HepG2 (cell line): ENCODE data around the gene GADD45B. TPM values are rescaled to one million over a fixed set of nuclear protein-coding genes. Genes with fewer than 3 reads are reported as not detected.

Source experiments
- DNMT1 ChIP-seq: sonication (generic); formaldehyde crosslinking; IDR thresholded peaks from 2 replicates; pipeline ENCODE4 v1.5.1; 2020; ENCODE audit warnings: mild to moderate bottlenecking, missing genetic modification reagents
- MED8 ChIP-seq: sonication (generic); formaldehyde crosslinking; IDR thresholded peaks from 2 replicates; pipeline ENCODE4 v1.8.1; 2023; ENCODE audit warnings: mild to moderate bottlenecking, missing genetic modification reagents; ENCODE audit not compliant: insufficient replicate concordance
- NONO ChIP-seq, 2 experiments: fragments of 450-650 bp in 1 of 2; sonication (generic) in 1 of 2; formaldehyde crosslinking in 1 of 2; IDR thresholded peaks in 1 of 2; conservative IDR thresholded peaks in 1 of 2; 2 replicates each; pipeline versions ENCODE4 v1.6.1 to v1.8.0; 2017 to 2022; ENCODE audit warnings: mild to moderate bottlenecking in 1 of 2, missing genetic modification reagents in 1 of 2, moderate library complexity in 1 of 2
- NPAS2 ChIP-seq: sonication (generic); formaldehyde crosslinking; IDR thresholded peaks from 2 replicates; pipeline ENCODE4 v1.8.0; 2022; ENCODE audit warnings: mild to moderate bottlenecking, missing genetic modification reagents, borderline replicate concordance
- PHF5A ChIP-seq: IDR thresholded peaks from one replicate; pipeline ENCODE4 v1.6.1; 2018; ENCODE audit warnings: low read depth, missing genetic modification reagents; ENCODE audit not compliant: unreplicated experiment
- SMAD9 ChIP-seq: sonication (generic); formaldehyde crosslinking; IDR thresholded peaks from 2 replicates; pipeline ENCODE4 v1.5.1; 2020; ENCODE audit warnings: mild to moderate bottlenecking, missing genetic modification reagents
- TAF15 ChIP-seq: fragments of 200-400 bp; formaldehyde crosslinking; IDR thresholded peaks from one replicate; pipeline ENCODE4 v1.6.1; 2018; ENCODE audit warnings: mild to moderate bottlenecking, low read depth, low read length; ENCODE audit not compliant: poor library complexity, severe bottlenecking
- TBL1XR1 ChIP-seq: fragments of 150-350 bp; IDR thresholded peaks from 2 replicates; pipeline ENCODE4 v1.6.1; 2014; ENCODE audit warnings: borderline replicate concordance, low read length; ENCODE audit not compliant: partially characterized antibody
- WIZ ChIP-seq: sonication (generic); formaldehyde crosslinking; IDR thresholded peaks from 2 replicates; pipeline ENCODE4 v1.5.1; 2020; ENCODE audit warnings: mild to moderate bottlenecking, missing genetic modification reagents
- ZKSCAN1 ChIP-seq: fragments of 150-350 bp; IDR thresholded peaks from 2 replicates; pipeline ENCODE4 v1.6.1; 2014; ENCODE audit warnings: low read length
- ZNF766 ChIP-seq: sonication (generic); formaldehyde crosslinking; IDR thresholded peaks from 2 replicates; pipeline ENCODE4 v1.5.0; 2020; ENCODE audit warnings: missing genetic modification reagents, borderline replicate concordance
- ZNF816 ChIP-seq: sonication (generic); formaldehyde crosslinking; IDR thresholded peaks from 2 replicates; pipeline ENCODE4 v1.8.0; 2022; ENCODE audit warnings: missing genetic modification reagents, mild to moderate bottlenecking, borderline replicate concordance
- ZNF879 ChIP-seq: sonication (generic); formaldehyde crosslinking; IDR thresholded peaks from 2 replicates; pipeline ENCODE4 v1.8.1; 2023; ENCODE audit warnings: missing genetic modification reagents
- ZSCAN21 ChIP-seq: sonication (generic); formaldehyde crosslinking; IDR thresholded peaks from 2 replicates; pipeline ENCODE4 v1.8.0; 2022; ENCODE audit warnings: mild to moderate bottlenecking, missing genetic modification reagents, moderate library complexity, borderline replicate concordance
- polyA plus RNA-seq, 8 experiments: library from polyadenylated mRNA; depleted of rRNA in 3 of 8; stranded (reverse) in 7 of 8; unstranded in 1 of 8; fragments of >200 nt; fragmentation: Illumina TruSeq in 4 of 8; extraction: Trizol in 4 of 8; gene quantifications; 2 replicates each; pipeline versions ENCODE4 v1.2.1 to v1.2.3, GENCODE V29; 2011 to 2016; ENCODE audit warnings: low read depth in 4 of 8, missing spikeins in 1 of 8, mixed read lengths in 1 of 8; ENCODE audit not compliant: insufficient read depth in 1 of 8
- total RNA-seq, 5 experiments: library from RNA; depleted of rRNA; stranded (reverse); fragments of >200 nt; fragmentation: Illumina TruSeq; extraction: Trizol; gene quantifications; 2 replicates each; pipeline ENCODE4 v1.2.3, GENCODE V29; 2016; ENCODE audit warnings: low read depth in 1 of 5
- TF ChIP-seq, protein P1 (sequence below): fragments of 450-650 bp; IDR thresholded peaks from 2 replicates; pipeline ENCODE4 v1.6.1; 2017
- TF ChIP-seq, protein P2 (sequence below): sonication (generic); formaldehyde crosslinking; conservative IDR thresholded peaks from 2 replicates; pipeline ENCODE4 v1.8.1; 2023; ENCODE audit warnings: missing genetic modification reagents
- TF ChIP-seq, protein P3 (sequence below): sonication (generic); formaldehyde crosslinking; IDR thresholded peaks from 2 replicates; pipeline ENCODE4 v1.4.0; 2020; ENCODE audit warnings: missing genetic modification reagents
- TF ChIP-seq, protein P4 (sequence below): sonication (generic); formaldehyde crosslinking; IDR thresholded peaks from 2 replicates; pipeline ENCODE4 v1.5.0; 2020; ENCODE audit warnings: mild to moderate bottlenecking, missing genetic modification reagents

GADD45B gene
- total and polyA plus RNA-seq, 2 of the 13 experiments (the other 11 are each of a cell fraction or from before 2014, with no cell fraction given), result 4.6 to 34.1 TPM

DNA sequence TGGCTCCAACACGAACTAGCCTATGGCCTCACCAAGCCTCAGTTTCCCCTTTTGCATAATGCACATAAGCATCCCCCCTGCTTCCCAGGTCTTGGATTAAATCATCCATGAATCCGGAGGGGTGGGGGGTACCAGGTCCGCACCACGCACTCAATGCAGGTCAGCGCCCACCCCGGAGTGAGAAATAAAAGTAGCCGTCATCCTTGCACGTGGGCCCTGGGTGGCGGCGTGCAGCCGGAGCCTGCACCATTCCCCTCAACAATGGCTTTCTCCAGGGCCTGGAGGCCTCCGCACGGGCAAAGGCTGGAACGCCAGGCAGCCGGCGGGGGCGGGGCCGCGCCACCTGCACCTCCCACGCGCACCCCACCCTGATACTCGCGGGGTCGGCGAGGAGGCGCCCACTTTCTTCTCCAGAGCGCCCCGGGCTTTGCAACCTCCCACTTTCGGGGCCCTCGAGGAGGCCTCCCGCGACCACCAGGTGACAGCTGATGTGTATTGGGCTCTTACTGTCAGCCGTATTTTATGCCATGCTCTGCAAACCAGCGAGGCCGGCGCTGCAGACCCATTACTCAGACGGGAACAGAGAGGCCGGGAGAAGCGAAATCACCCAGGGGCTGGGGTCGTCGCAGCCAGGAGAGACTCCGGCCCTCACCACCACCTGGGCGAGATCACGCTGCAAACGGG lies 767 bp upstream of the GADD45B start (continued):
- TF ChIP-seq NONO (IDR thresholded peaks at IDR 0.05), result no peak
- no peak; the same call in 1 of the 2 replicates for TF ChIP-seq NONO (CRISPR knock-in tag; conservative IDR thresholded peaks at IDR 0.05)
- TF ChIP-seq NPAS2 (CRISPR knock-in tag), result no peak
- TF ChIP-seq, protein P1, sequence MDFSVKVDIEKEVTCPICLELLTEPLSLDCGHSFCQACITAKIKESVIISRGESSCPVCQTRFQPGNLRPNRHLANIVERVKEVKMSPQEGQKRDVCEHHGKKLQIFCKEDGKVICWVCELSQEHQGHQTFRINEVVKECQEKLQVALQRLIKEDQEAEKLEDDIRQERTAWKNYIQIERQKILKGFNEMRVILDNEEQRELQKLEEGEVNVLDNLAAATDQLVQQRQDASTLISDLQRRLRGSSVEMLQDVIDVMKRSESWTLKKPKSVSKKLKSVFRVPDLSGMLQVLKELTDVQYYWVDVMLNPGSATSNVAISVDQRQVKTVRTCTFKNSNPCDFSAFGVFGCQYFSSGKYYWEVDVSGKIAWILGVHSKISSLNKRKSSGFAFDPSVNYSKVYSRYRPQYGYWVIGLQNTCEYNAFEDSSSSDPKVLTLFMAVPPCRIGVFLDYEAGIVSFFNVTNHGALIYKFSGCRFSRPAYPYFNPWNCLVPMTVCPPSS, result no peak
- no peak for TF ChIP-seq ZNF766 (CRISPR knock-in tag)
- TF ChIP-seq SMAD9 (CRISPR knock-in tag), result no peak
- TF ChIP-seq ZNF879 (CRISPR knock-in tag), result no peak
- no peak for TF ChIP-seq ZKSCAN1
- TF ChIP-seq, protein P2, sequence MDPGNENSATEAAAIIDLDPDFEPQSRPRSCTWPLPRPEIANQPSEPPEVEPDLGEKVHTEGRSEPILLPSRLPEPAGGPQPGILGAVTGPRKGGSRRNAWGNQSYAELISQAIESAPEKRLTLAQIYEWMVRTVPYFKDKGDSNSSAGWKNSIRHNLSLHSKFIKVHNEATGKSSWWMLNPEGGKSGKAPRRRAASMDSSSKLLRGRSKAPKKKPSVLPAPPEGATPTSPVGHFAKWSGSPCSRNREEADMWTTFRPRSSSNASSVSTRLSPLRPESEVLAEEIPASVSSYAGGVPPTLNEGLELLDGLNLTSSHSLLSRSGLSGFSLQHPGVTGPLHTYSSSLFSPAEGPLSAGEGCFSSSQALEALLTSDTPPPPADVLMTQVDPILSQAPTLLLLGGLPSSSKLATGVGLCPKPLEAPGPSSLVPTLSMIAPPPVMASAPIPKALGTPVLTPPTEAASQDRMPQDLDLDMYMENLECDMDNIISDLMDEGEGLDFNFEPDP (CRISPR knock-in tag), result no peak
- no peak; the same call in 1 of the 2 replicates for TF ChIP-seq ZNF816
- no peak for TF ChIP-seq WIZ (CRISPR knock-in tag)
- no peak for TF ChIP-seq TAF15
- TF ChIP-seq, protein P3, sequence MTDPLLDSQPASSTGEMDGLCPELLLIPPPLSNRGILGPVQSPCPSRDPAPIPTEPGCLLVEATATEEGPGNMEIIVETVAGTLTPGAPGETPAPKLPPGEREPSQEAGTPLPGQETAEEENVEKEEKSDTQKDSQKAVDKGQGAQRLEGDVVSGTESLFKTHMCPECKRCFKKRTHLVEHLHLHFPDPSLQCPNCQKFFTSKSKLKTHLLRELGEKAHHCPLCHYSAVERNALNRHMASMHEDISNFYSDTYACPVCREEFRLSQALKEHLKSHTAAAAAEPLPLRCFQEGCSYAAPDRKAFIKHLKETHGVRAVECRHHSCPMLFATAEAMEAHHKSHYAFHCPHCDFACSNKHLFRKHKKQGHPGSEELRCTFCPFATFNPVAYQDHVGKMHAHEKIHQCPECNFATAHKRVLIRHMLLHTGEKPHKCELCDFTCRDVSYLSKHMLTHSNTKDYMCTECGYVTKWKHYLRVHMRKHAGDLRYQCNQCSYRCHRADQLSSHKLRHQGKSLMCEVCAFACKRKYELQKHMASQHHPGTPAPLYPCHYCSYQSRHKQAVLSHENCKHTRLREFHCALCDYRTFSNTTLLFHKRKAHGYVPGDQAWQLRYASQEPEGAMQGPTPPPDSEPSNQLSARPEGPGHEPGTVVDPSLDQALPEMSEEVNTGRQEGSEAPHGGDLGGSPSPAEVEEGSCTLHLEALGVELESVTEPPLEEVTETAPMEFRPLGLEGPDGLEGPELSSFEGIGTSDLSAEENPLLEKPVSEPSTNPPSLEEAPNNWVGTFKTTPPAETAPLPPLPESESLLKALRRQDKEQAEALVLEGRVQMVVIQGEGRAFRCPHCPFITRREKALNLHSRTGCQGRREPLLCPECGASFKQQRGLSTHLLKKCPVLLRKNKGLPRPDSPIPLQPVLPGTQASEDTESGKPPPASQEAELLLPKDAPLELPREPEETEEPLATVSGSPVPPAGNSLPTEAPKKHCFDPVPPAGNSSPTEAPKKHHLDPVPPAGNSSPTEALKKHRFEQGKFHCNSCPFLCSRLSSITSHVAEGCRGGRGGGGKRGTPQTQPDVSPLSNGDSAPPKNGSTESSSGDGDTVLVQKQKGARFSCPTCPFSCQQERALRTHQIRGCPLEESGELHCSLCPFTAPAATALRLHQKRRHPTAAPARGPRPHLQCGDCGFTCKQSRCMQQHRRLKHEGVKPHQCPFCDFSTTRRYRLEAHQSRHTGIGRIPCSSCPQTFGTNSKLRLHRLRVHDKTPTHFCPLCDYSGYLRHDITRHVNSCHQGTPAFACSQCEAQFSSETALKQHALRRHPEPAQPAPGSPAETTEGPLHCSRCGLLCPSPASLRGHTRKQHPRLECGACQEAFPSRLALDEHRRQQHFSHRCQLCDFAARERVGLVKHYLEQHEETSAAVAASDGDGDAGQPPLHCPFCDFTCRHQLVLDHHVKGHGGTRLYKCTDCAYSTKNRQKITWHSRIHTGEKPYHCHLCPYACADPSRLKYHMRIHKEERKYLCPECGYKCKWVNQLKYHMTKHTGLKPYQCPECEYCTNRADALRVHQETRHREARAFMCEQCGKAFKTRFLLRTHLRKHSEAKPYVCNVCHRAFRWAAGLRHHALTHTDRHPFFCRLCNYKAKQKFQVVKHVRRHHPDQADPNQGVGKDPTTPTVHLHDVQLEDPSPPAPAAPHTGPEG (CRISPR knock-in tag), result no peak
- no peak for TF ChIP-seq PHF5A
- TF ChIP-seq MED8, result no peak
- TF ChIP-seq DNMT1 (CRISPR knock-in tag), result no peak
- TF ChIP-seq ZSCAN21 (CRISPR knock-in tag), result no peak
- TF ChIP-seq TBL1XR1, result no peak
- TF ChIP-seq, protein P4, sequence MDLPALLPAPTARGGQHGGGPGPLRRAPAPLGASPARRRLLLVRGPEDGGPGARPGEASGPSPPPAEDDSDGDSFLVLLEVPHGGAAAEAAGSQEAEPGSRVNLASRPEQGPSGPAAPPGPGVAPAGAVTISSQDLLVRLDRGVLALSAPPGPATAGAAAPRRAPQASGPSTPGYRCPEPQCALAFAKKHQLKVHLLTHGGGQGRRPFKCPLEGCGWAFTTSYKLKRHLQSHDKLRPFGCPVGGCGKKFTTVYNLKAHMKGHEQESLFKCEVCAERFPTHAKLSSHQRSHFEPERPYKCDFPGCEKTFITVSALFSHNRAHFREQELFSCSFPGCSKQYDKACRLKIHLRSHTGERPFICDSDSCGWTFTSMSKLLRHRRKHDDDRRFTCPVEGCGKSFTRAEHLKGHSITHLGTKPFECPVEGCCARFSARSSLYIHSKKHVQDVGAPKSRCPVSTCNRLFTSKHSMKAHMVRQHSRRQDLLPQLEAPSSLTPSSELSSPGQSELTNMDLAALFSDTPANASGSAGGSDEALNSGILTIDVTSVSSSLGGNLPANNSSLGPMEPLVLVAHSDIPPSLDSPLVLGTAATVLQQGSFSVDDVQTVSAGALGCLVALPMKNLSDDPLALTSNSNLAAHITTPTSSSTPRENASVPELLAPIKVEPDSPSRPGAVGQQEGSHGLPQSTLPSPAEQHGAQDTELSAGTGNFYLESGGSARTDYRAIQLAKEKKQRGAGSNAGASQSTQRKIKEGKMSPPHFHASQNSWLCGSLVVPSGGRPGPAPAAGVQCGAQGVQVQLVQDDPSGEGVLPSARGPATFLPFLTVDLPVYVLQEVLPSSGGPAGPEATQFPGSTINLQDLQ (CRISPR knock-in tag), result no peak
